ENCODE results near the gene ZBTB22.

ZBTB22 gene

GRCh38 chr6:33329058-33329457, 11.5 kb upstream of the ZBTB22 start:
- no peak for DNase-seq (ENCODE audit: low read depth, low spot score)

GRCh38 chr6:33324125-33324524, 6.6 kb upstream of the ZBTB22 start:
- no peak for DNase-seq (ENCODE audit: low read depth, low spot score)

DNA sequence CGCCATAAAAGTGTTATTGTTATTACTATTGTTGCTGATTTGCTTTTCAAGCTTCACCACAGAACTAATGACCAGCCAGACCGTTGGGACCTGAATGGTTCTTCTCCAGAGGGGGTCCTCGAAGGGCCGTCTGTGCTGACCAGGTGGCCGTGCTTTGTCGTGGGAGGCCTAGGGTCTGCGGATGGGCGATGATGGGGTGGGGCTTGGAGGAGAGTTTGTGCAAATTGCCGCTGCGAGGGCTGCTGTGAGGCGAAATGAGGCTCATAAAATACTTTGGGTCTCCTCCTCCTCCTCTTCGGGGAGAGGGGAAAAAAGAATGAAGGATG, 6.0 kb upstream of the ZBTB22 start:
- no peak for DNase-seq (ENCODE audit: low read depth, low spot score)

GRCh38 chr6:33321227-33321626, 3.7 kb upstream of the ZBTB22 start:
- DNase-seq (ENCODE audit: low read depth, low spot score) = no peak

DNA sequence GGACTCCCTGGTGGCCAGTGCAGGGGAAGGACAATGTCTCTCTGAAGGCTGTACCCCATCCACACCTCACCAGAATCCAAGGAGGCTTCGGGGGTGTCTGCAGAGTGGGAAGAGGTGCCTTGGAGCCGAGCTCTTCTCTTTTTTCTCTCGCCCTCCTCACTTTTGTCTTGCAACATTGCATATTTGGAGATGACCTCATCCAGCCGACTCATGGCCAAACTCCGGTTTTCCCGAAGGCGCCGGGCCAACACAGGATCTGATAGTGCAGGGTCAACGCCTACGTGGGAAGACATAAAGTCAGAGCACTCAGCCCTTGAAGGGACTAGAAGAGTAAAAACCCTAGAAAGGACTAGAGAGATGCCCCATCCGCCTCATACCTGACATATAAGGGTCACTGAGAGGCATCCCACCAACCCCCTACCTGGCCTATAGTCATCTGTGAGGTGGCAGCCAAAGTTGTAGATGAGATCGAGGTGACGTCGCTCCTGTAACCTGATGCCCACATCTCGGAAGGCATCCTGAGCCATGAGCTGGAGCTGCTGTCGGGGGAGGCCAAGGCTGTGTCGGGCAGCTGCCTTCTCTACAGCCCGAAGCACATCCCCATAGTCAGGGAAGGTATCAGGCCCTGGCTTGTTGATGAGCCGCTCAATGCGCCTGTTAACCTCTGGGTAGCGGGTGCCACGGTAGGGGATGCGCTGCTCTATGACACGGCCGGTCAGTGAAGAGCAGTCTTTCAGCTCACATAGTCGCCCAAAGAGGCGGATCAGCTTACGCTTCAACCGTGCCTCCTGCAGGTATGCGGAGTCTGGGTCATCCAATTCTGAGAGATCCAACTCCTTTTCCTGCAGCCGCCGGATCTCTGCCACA, 3.0 kb upstream of the ZBTB22 start:
- DNase-seq (ENCODE audit: low read depth, low spot score) = no peak

- DNase-seq (ENCODE audit: low read depth, low spot score) = no peak
Observed at GRCh38 chr6:33319939-33320314, 2.4 kb upstream of the ZBTB22 start.

DNA sequence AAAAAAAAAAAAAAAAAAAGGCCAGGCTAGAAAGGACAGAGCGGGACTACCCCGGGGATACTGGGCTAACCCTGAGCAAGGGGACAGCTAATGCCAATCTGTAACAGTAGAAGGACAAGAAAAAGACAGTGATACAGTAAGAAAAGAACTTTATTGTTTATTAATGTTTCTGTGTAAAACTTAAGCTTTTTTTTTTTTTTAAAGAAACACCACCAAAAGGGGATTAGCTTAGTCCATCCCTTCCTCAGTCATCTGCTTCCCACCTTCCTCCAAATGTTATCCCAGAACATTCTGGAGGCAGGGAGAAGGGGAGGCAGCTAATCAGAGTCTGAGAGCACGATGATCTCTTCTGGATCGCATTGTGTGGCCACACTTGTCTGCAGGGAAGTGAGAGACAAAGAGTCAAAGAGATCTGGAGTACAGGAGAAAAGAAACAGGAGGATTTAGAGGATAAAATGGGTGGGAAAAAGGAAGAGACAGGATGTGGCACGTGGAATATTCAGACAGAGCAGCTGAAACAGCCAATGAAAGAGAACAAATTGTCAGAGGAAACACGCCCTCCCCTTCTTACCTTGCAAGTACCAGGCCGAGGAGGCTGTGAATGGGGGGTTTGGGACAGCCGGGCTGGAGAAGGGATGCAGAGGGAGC, 1.0 kb upstream of the ZBTB22 start:
- no peak for DNase-seq (ENCODE audit: low read depth, low spot score)

- DNase-seq (ENCODE audit: low read depth, low spot score) = no peak
Observed at GRCh38 chr6:33317419-33317668, 200 bp downstream of the ZBTB22 start.

- no peak for DNase-seq (ENCODE audit: low read depth, low spot score)
Observed at GRCh38 chr6:33316603-33317418, 733 bp downstream of the ZBTB22 start.

DNA sequence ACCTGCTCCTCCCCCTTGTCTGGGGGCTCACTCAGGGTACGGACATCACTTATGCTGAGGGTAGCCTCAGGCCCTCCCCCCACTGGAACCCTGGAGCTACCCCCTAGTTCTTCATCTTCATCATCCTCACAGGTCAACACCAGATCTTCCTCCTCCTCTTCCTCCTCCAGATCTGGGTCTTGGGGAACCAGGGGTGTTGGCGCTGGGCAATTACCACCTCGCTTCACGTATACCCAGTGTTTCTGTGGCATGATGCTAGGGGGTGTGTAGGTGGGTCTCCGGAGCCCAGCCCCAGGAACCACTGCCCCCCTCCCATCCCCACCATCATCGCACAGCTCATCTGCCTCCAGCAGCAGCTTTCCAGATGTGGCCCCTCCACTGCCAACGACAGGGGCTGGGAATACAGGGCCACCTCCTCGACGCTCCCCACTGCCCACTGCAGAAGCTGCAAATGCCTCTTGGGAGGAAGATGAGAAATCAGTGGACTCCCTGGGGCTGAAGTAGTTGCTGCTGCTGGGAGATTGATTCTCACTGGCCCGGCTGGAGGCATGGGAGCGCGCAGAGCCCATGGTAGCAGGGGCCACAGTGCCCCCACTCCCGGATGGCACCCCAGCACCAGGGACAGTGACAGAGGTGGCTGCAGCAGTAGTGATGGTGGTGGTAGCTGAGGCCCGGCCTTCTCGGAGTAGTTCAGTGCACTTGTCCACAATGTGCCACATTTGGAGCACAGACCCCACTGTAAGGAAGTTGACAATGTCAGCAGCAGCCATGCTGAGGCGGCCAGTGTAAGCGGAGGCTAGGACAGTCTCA, 1.5 kb downstream of the ZBTB22 start:
- DNase-seq (ENCODE audit: low read depth, low spot score) = no peak

DNA sequence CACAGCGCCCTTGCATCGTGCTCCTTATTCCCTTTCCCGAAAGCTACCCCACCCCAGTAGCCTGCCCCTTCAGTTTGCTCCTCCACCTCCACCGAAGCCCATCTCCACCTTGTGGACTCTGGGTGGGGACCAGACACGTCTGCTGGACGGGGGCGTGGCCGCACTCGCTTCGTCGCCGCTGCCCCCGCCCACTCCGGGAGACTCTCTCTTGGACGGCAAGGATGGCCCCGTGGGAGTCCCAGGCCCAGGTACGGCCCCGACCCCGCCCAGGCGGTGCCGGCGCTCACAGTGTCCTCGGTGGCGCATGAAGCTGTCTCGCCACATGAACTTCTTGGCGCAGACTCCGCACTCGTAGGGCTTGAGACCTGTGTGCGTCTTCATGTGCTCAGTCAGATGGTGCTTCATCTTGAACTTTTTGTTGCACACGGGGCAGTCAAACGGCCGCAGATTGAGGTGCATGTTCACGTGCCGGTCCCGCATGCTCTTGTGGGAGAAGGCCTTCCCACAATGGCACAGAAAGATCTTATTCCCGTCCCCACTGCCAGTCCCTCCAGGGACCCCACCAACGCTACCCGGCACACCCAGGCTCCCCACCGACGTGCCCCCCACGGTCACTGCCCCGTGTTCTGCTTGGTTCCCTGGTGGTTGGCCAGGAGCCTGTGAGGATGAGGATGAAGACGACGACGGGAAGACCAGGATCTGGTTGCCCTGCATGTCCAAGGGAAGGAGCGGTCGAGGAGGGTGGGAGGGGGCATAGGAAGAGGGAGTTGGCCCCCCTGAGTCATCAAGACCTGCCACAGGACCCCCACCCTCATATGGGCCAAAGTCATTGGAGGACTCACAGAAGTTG, 2.4 kb downstream of the ZBTB22 start:
- no peak for DNase-seq (ENCODE audit: low read depth, low spot score)

GRCh38 chr6:33314515-33314942, 3.0 kb downstream of the ZBTB22 start:
- no peak for DNase-seq (ENCODE audit: low read depth, low spot score)

- DNase-seq (ENCODE audit: low read depth, low spot score) = no peak
Observed at GRCh38 chr6:33313709-33314514, 3.6 kb downstream of the ZBTB22 start, which contains the start of gene TAPBP. Gene TAPBP, minus strand, starts transcription at chr6:33314078. Its CDS starts 37 bp downstream, at chr6:33314041.

GRCh38 chr6:33313105-33313708, 4.3 kb downstream of the ZBTB22 start:
- no peak for DNase-seq (ENCODE audit: low read depth, low spot score)

GRCh38 chr6:33312361-33313104, 5.0 kb downstream of the ZBTB22 start:
- DNase-seq (ENCODE audit: low read depth, low spot score) = no peak

DNA sequence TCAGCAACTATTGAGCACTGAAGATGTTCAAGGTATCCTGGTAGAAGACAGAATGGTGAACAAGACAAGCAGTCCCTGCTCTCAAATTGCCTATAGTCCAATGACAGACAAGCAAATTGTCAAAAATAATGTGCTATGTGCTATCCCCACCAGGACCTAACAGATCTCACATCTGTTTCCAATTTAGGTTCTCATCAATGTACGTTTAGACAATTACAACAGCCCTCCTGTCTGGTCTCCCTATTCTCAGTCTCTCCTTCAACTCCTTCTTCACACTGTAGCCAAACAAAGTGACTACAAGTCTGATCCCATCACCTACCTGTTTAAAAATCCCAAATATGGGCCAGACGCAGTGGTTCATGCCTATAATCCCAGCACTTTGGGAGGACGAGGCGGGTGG, 11.2 kb downstream of the ZBTB22 start:
- no peak for DNase-seq (ENCODE audit: low read depth, low spot score)

DNA sequence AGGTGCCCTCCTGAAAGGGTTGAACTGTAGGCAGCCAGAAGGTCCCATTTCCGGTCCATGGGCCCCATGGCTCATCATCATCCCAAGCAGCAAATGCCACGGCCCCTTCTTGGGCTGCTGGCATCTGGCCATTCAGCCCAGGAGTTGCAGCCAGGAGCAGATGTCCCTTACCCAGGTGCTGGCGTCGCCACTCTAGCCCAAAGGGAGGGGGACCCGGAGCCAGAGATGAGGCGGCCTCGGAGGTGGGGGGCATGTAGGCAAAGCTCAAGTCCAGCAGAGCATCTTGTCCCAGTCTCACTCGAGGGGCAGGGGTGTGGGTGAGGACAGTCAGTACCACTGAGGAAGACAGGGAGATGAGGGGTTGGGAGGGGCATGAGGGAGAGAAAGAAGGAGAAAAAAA, 12.5 kb downstream of the ZBTB22 start:
- DNase-seq (ENCODE audit: low read depth, low spot score) = no peak

- DNase-seq (ENCODE audit: low read depth, low spot score) = no peak
Observed at GRCh38 chr6:33304216-33304615, 13.3 kb downstream of the ZBTB22 start.

GRCh38 chr6:33301877-33302276, 15.7 kb downstream of the ZBTB22 start:
- DNase-seq (ENCODE audit: low read depth, low spot score) = no peak

All from brain pericyte (primary cell).